NCI-H1092 treated with DMSO at 0.1 percent for 48 hours (cell line): Measurements from ENCODE around the gene ANKS1A.

ENCODE experiments used
- DNase-seq: peaks from one replicate; lab custom pipeline; 2025; lab: John Stamatoyannopoulos, UW

Gene ANKS1A

DNA sequence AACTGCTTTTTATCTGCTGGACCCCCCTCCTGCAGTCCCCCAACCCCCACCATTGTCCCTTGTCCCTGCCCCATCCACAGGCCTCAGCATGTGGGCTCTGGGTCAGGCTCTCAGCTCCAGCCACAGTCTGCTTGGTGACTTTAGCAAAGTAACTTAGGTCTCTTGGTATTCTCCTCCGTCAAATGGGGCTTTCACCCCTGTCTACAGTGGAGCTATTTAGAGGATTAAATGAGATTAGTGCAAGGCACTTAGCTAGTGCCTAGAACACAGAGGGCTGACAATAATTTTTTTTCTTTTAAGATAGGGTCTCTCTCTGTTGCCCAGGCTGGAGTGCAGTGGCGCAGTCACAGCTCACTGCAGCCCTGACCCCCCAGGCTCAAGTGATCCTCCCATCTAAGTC lies 180.2 kb downstream of the ANKS1A start:
- DNase-seq: no peak

GRCh38 chr6:35070111-35070510 lies 181.1 kb downstream of the ANKS1A start:
- no peak for DNase-seq

DNA sequence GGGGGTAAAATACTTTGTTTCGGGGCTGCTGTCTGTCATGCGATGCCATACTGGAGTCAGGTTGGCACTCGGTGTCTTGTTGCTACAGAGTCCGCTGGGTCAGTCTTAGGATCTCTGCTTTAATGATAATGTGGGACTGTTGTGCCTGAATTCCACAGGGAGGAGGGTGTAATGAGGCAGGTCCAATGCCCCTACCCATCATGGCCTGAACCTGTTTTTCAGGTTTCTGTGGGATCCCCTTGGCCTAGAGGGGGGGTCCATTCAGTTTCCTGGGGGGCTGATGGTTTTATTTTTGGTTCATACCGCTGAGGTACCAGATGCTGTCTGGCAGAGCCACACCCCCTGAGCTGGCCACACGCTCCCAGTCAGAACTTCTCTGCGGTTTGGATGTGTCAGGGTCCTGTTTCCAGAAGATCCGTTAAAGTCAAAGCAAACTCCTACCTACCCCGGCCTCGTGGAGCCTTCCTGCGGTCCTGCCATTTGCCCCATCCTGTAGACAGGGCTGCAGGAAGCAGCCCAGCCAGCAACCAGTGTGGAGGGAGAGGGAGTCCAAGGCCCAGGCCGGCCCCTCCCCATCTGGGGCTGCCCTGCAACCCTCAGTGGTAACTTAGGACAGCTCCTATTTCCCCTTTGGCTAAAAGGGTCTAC lies 182.4 kb downstream of the ANKS1A start:
- DNase-seq: no peak

DNA sequence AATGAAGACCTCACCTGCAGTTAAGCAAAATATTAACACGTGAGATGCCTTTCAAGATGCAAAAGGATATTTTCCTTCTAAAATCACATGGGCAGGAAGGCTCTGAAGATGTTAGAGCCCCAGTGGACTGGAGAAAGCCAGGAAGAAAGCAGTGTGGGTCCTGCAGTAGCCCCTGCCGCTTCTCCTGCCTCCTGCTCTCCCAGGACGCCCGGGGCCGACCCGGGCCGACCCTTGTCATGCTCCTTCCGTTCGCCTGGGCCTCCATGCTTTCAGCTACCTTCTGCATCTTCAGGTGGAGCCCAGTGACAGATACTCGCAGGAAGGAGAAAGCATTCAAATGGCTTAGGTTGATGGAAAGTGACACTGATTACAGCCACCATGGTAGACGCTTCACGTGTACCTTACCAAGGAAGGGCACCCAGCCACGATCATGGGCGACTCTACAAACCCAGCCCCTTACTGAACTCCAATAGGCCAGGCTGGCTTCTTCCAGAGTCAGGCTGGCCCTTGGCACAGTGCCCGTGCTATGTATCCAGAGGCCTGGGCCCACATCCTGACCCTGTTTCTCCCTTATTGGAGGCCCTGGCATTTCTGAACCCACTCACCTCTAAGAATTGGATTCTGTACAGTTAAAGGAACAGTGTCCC lies 183.1 kb downstream of the ANKS1A start:
- DNase-seq: no peak

- DNase-seq: no peak
These were observed 183.6 kb downstream of the ANKS1A start for GRCh38 chr6:35072698-35073055.

- DNase-seq: no peak
These were observed 184.2 kb downstream of the ANKS1A start for GRCh38 chr6:35073211-35073610.

DNA sequence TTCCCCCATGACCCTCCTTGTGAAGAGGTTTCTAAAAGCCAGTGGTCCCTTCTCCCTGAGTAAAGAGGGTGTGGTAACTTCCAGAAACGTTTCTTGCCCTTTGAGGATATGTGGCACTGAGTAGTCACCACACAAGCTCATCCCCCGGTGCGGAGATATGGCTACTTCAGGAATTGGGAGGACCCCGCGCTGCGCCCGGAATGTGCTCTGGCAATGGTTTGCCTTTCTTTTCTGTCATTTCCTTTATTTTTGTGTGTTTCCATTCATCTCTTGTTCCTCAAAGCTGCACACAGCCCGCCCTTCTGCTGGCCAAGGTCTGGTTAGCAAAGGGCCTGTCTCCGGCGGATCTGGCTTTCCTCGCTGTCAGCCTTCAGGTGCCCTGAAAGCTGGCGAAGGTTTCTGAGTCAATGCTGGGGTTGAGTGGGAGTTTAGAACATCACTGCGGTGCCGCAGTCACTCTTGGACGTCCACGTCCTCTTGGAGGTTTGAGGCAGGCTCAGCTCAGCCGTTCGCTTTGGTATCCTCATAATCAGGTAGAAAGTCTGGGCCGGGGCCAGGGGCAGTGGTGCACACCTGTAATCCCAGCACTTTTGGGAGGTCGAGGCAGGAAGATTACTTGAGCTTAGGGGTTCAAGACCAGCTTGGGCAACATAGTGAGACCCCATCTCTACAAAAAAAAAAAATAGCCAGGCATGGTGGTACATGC lies 184.9 kb downstream of the ANKS1A start:
- no peak for DNase-seq

GRCh38 chr6:35076997-35077712 lies 188.1 kb downstream of the ANKS1A start:
- DNase-seq: no peak

- DNase-seq: no peak
These were observed 188.7 kb downstream of the ANKS1A start for GRCh38 chr6:35077713-35078105.

DNA sequence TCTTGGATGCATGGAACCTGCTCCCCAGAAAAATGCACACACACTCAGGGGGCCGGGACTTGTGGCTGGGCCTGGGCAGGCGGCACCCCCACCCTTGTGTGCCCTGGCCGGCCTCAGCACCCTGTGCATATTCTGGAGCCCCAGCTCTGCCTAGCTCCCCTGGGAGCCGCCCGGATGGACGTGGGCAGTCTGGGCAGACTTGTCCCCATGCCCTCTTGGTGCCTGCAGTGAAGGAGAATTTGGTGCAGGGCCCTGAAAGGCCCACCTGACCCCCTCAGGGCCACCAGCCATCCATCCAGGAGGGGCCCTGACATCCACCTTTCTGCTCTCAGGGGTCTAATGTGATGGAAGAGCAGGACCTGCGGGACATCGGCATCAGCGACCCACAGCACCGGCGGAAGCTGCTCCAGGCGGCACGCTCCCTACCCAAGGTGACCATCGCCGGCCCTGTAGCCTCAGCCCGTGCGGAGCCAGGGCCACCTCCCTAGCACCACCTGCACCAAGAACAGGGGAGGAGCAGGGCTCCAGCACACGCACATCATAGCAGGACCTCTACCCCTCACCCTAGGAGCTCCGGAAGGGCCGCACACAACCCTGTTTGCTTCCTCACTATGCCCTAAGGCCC lies 189.3 kb downstream of the ANKS1A start:
- no peak for DNase-seq

- DNase-seq: no peak
These were observed 189.8 kb downstream of the ANKS1A start for GRCh38 chr6:35078896-35079295.

- DNase-seq: no peak
These were observed 190.4 kb downstream of the ANKS1A start for GRCh38 chr6:35079311-35080000.

DNA sequence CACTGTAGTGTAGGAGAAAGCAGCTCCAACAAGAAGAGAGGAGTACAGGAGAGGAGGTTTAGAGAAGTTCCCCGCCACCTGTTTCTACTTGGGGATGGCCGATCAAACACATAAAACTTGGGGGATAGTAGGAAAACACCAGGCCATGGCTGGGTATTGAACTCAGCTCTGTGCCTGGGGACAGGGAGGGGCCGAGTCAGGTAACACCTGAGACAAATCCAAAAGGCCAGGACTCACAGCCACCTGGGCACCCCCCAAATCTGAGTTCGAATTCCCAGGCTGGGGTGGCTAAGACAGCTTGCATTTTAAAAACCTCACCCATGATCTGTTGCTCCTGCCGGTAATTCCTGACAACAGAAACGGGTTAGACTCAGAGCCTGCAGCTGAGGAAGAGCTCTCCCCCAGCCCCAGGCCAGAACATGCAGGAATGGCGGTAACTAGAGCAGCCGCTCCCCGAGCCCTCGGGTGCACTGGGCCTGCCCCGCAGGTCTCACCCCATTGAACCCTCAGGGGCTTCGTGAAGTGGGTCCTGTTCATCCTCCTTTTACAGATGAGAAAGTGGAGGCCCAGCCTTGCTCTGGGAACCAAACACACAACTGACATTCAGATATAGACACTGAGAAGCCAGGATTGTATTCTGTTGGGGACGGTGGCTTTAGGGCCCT lies 191.1 kb downstream of the ANKS1A start:
- no peak for DNase-seq

- no peak for DNase-seq
These were observed 191.9 kb downstream of the ANKS1A start for GRCh38 chr6:35080821-35081425.

DNA sequence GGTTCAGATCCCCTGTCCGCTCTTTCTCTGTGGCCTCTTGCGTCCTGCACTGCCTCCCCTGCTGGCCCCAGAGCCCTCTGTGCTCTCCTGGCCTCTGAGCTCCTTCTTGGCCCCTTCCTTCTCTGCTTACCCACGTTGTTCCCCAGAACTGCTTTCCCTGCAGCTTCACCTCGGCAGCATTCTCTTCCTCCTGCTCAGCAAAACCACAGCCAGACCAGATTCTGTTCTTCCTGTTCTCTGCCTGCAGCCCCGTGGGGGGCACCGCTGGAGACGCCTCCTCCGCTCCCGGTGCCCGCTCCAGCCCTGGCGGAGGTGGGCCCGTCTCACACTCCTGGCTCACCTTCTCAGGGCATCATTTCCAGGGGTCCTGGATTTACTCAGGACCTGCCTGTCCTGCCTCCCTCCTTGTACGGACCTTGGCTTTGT lies 192.4 kb downstream of the ANKS1A start:
- no peak for DNase-seq

GRCh38 chr6:35082046-35082732 lies 193.1 kb downstream of the ANKS1A start:
- DNase-seq: no peak

DNA sequence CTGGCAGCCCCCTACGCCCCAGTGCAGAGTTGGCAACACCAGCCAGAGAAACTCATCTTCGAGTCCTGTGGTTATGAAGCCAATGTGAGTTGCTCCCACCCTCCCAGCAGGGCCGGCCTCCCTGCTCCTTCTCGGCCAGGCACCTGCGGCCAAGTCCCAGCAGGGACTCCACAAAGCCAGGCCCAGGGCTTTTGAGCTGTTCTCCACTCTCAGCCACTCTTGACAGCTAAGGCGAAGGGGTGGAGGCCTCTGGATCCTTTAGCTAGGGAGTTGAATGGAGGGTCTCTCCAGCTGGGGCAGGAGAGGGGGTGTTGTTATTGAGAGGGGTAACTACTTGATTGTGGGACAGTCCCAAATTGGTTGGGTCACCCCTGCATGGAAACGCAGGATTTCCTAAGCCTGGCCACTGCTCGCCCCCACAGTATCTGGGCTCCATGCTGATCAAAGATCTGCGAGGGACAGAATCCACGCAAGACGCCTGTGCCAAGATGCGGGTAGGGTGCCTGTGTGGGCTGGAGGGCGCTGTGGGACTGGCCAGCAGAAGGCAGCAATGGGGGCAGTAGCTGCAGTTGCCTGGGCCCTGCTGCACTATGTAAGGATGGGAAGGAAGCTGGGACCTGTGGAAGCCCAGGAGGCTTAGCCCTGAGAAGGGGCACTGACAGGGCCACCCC lies 193.8 kb downstream of the ANKS1A start:
- DNase-seq: no peak

DNA sequence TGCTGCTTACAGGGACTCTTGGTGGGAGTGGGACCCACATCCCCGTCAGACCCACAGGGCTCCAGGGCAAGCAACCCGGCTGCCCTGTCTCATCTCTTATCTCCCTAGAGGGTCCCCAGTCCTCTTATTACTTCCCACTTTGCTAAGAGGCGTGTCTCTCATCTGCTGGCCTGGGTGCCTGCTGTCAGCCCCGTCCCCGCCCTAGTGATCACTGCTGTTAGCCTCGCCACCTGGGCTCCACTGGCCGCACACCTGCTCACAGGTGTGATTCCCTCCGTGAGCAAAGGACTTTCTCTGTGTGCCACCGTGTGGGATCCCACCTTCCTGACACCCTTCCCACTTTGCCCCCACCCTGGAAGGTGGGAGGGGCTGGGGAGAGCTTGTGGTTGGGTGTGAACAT lies 194.5 kb downstream of the ANKS1A start:
- DNase-seq: no peak

- DNase-seq: no peak
These were observed 195.0 kb downstream of the ANKS1A start for GRCh38 chr6:35084041-35084491.
